Endothelial cell of umbilical vein (primary cell): ENCODE data around the gene SSBP3. TPM values are rescaled to one million over a fixed set of nuclear protein-coding genes. Genes with fewer than 3 reads are reported as not detected.

Source experiments
- BruUV-seq: library from RNA; stranded (reverse); fragments of 400-500 nt; replicated peaks from 2 replicates; lab custom pipeline; 2021; lab: Mats Ljungman, UMichigan
- CTCF ChIA-PET: fragments of 300-600, 350-600 bp; sonication (Branson Sonifier 250); formaldehyde crosslinking; loops from one replicate; lab custom pipeline; 2021; ENCODE audit warnings: antibody characterized with exemption, inconsistent platforms; lab: Charles Lee
- POLR2A ChIA-PET: fragments of 300-600, 350-600 bp; sonication (Branson Sonifier 250); formaldehyde crosslinking; loops from one replicate; lab custom pipeline; 2021; ENCODE audit warnings: antibody characterized with exemption, inconsistent platforms; lab: Charles Lee
- DNase-seq: peaks from one replicate; pipeline ENCODE4 v3.0.0-alpha.2; 2011; ENCODE audit warnings: low read depth, low spot score
- FAIRE-seq: peaks from 2 replicates; lab custom pipeline; 2011; peaks lifted over from hg19 to GRCh38; lab: Jason Lieb, UNC
- H2AFZ ChIP-seq: 2 replicates; pipeline ENCODE4 v1.6.0; 2012; ENCODE audit warnings: low read depth, low read length, control low read depth, inconsistent platforms
- H3K27ac ChIP-seq: 2 replicates; pipeline ENCODE4 v1.5.1; 2011; ENCODE audit warnings: low read depth, mild to moderate bottlenecking, control low read depth, low read length, moderate library complexity; ENCODE audit not compliant: insufficient read depth
- H3K27me3 ChIP-seq, 2 experiments: 2 replicates each; pipeline versions ENCODE4 v1.6.0 to v1.6.1; 2011; ENCODE audit warnings: low read length in 2 of 2, mixed read lengths in 1 of 2; ENCODE audit not compliant: control insufficient read depth in 2 of 2, insufficient read depth in 2 of 2
- H3K36me3 ChIP-seq, 2 experiments: 2 replicates in 1 of 2; 3 replicates in 1 of 2; pipeline ENCODE4 v1.5.1; 2011; ENCODE audit warnings: low read length in 2 of 2, mild to moderate bottlenecking in 1 of 2, moderate library complexity in 1 of 2; ENCODE audit not compliant: control insufficient read depth in 2 of 2, insufficient read depth in 2 of 2; ENCODE audit errors: extremely low read depth in 1 of 2
- H3K4me1 ChIP-seq: 3 replicates; pipeline ENCODE4 v1.5.1; 2011; ENCODE audit warnings: mild to moderate bottlenecking, low read length; ENCODE audit not compliant: control insufficient read depth, insufficient read depth; ENCODE audit errors: extremely low read depth
- H3K4me2 ChIP-seq: 2 replicates; pipeline ENCODE4 v1.6.1; 2011; ENCODE audit warnings: low read length, control low read depth, mixed read lengths; ENCODE audit not compliant: insufficient read depth
- H3K4me3 ChIP-seq, 3 experiments: fragments of 200-600 bp in 1 of 3; sonication (generic), shearing (Covaris generic) in 1 of 3; replicated peaks in 1 of 3; 2 replicates each; pipeline ENCODE4 v1.5.1; 2011 to 2016; ENCODE audit warnings: control low read depth in 3 of 3, low read length in 3 of 3, mild to moderate bottlenecking in 2 of 3, inconsistent platforms in 1 of 3, low read depth in 1 of 3, moderate library complexity in 1 of 3; ENCODE audit not compliant: insufficient read depth in 1 of 3
- H3K79me2 ChIP-seq: 2 replicates; pipeline ENCODE4 v1.6.0; 2012; ENCODE audit warnings: low read length, inconsistent platforms; ENCODE audit not compliant: control insufficient read depth, insufficient read depth
- H3K9ac ChIP-seq: replicated peaks from 2 replicates; pipeline ENCODE3; 2011; ENCODE audit warnings: low read length, control low read depth; ENCODE audit not compliant: insufficient read depth; ENCODE audit errors: extremely low read depth
- H3K9me1 ChIP-seq: replicated peaks from 3 replicates; pipeline ENCODE4 v1.6.0; 2011; ENCODE audit warnings: mild to moderate bottlenecking, low read length; ENCODE audit not compliant: control insufficient read depth, insufficient read depth; ENCODE audit errors: extremely low read depth
- H3K9me3 ChIP-seq: replicated peaks from 2 replicates; pipeline ENCODE4 v1.5.1; 2012; ENCODE audit warnings: low read length, inconsistent platforms; ENCODE audit not compliant: control insufficient read depth, insufficient read depth
- H4K20me1 ChIP-seq: replicated peaks from 2 replicates; pipeline ENCODE3; 2011; ENCODE audit warnings: mild to moderate bottlenecking, low read length; ENCODE audit not compliant: control insufficient read depth, insufficient read depth; ENCODE audit errors: extremely low read depth
- CTCF ChIP-seq, 2 donors: IDR thresholded peaks; 1 replicate in 1 of 2; 2 replicates in 1 of 2; pipeline ENCODE4 v1.5.1; 2011; ENCODE audit warnings: low read length in 2 of 2, mild to moderate bottlenecking in 2 of 2, moderate library complexity in 2 of 2, control low read depth in 1 of 2, inconsistent platforms in 1 of 2, low read depth in 1 of 2; ENCODE audit not compliant: insufficient read depth in 1 of 2; ENCODE audit errors: extremely low read depth in 1 of 2
- EZH2 ChIP-seq: IDR thresholded peaks from 2 replicates; pipeline ENCODE4 v1.6.1; 2012; ENCODE audit warnings: borderline replicate concordance, low read depth, mild to moderate bottlenecking, moderate library complexity, low read length, inconsistent platforms; ENCODE audit not compliant: severe bottlenecking
- FOS ChIP-seq: IDR thresholded peaks from 2 replicates; pipeline ENCODE4 v1.6.1; 2011; ENCODE audit warnings: mild to moderate bottlenecking, low read length, moderate library complexity, borderline replicate concordance; ENCODE audit not compliant: insufficient read depth
- GATA2 ChIP-seq: IDR thresholded peaks from 2 replicates; pipeline ENCODE4 v1.7.0; 2011; ENCODE audit warnings: low read depth, mild to moderate bottlenecking, moderate library complexity, mixed read lengths, low read length; ENCODE audit not compliant: insufficient read length, insufficient read depth
- JUN ChIP-seq: IDR thresholded peaks from 2 replicates; pipeline ENCODE4 v1.6.1; 2011; ENCODE audit warnings: borderline replicate concordance, low read depth; ENCODE audit not compliant: insufficient read length, insufficient read depth
- MAX ChIP-seq: IDR thresholded peaks from 2 replicates; pipeline ENCODE4 v1.6.1; 2011; ENCODE audit not compliant: insufficient read depth, insufficient read length
- MYC ChIP-seq: IDR thresholded peaks from one replicate; pipeline ENCODE4 v1.6.1; 2011; ENCODE audit warnings: mild to moderate bottlenecking, low read depth, low read length
- POLR2A ChIP-seq: IDR thresholded peaks from 2 replicates; pipeline ENCODE4 v1.6.1; 2012; ENCODE audit warnings: low read depth, mild to moderate bottlenecking, control low read depth, low read length
- POLR2AphosphoS5 ChIP-seq: IDR thresholded peaks from 2 replicates; pipeline ENCODE4 v1.6.1; 2012; ENCODE audit warnings: low read depth, mild to moderate bottlenecking, control low read depth, low read length, moderate library complexity; ENCODE audit not compliant: insufficient read depth
- dilution Hi-C: fragments of 300-500 bp; cut with MboI; formaldehyde crosslinking; loops from one replicate; pipeline ENCODE4 v1.15.0; 2019; ENCODE audit warnings: low sequenced_read_pairs; ENCODE audit not compliant: extremely low pct_ligation_motif_present
- intact Hi-C: fragments of 100-400 bp; cut with micrococcal nuclease; formaldehyde crosslinking; loops from one replicate; pipeline ENCODE4 v1.10.0; 2022
- polyA plus RNA-seq, 4 experiments: library from polyadenylated mRNA; depleted of rRNA in 3 of 4; stranded (reverse) in 3 of 4; unstranded in 1 of 4; fragments of >200 nt; gene quantifications; 2 replicates each; pipeline versions ENCODE4 v1.2.1 to v1.2.3, GENCODE V29; 2011 to 2012; ENCODE audit warnings: missing spikeins in 1 of 4
- total RNA-seq: library from RNA; stranded (reverse); gene quantifications from 2 replicates; pipeline ENCODE4 v1.2.3, GENCODE V29; 2021

SSBP3 gene
- total and polyA plus RNA-seq, 2 donors (not counting 3 experiments of a cell fraction or from before 2014, with no cell fraction given), result 44.9 to 59.4 TPM

- FAIRE-seq (no peak), DNase-seq (no peak)
- H3K36me3 ChIP-seq, result no peaks in the 10 kb centered on the region
- H3K4me1 ChIP-seq, result peaks cover 35% of the 10 kb centered on the region
- no peak overlapping the region for H3K4me3 ChIP-seq
- peaks cover 2% of the 10 kb centered on the region for H4K20me1 ChIP-seq
- H3K4me2 ChIP-seq, result no peak overlapping the region
- dilution Hi-C loops, result no loop called here
- H3K9me3 ChIP-seq, result no peaks in the 10 kb centered on the region
- CTCF ChIA-PET, result interaction anchor here (1.2 to 3.4 kb wide), 3 partner anchors 11 to 20 kb away, joined by 3 to 15 read pairs (median 4); no protein-coding TSS in a partner anchor
- intact Hi-C loops, result no loop called here
- TF ChIP-seq POLR2A, result no peak
- no peaks in the 10 kb centered on the region for H3K27me3 ChIP-seq
- no TSS peak for BruUV-seq
- no peak overlapping the region for H2AFZ ChIP-seq
- H3K79me2 ChIP-seq, result peaks cover 56% of the 10 kb centered on the region
- POLR2A ChIA-PET, result no interaction called here
- H3K27ac ChIP-seq, result no peak overlapping the region
- no peak overlapping the region for H3K9ac ChIP-seq
- no peaks in the 10 kb centered on the region for H3K9me1 ChIP-seq
These were observed 81.7 kb downstream of the SSBP3 start for GRCh38 chr1:54324251-54325140.

- Histone ChIP-seq H3K9me3 (no peaks in the 10 kb centered on the region), H3K4me1 (peaks cover 35% of the 10 kb centered on the region), H3K4me2 (no peak overlapping the region), H3K27ac (no peak overlapping the region), H3K36me3 (peaks cover 0 to 2% of the 10 kb centered on the region in 2 experiments), H3K27me3 (no peaks in the 10 kb centered on the region), H3K9me1 (no peaks in the 10 kb centered on the region), H2AFZ (no peak overlapping the region), H4K20me1 (peaks cover 2% of the 10 kb centered on the region), H3K9ac (no peak overlapping the region), H3K79me2 (peaks cover 54% of the 10 kb centered on the region), H3K4me3 (no peak overlapping the region)
- DNase-seq (no peak), FAIRE-seq (no peak)
- intact Hi-C loops, result no loop called here
- no peak for TF ChIP-seq FOS
- no peak for TF ChIP-seq POLR2A
- TF ChIP-seq MAX, result no peak
- TF ChIP-seq GATA2, result no peak
- TF ChIP-seq CTCF (IDR thresholded peaks at IDR 0.05; ENCODE audit: extremely low read depth in 1 of 2, insufficient read depth in 1 of 2, low read depth in 1 of 2, low read length in 2 of 2), result no peak
- no peak for TF ChIP-seq MYC
- TF ChIP-seq EZH2, result no peak
- no peak for TF ChIP-seq JUN
- TF ChIP-seq POLR2AphosphoS5, result no peak
- ChIA-PET POLR2A (interaction anchor here (1.0 kb wide), 1 partner anchor 12 kb away, joined by 4 read pairs; no protein-coding TSS in a partner anchor), CTCF (interaction anchor here (1.2 to 1.6 kb wide), 2 partner anchors 11 to 20 kb away, joined by 3 to 4 read pairs; no protein-coding TSS in a partner anchor)
- dilution Hi-C loops, result no loop called here
- no TSS peak for BruUV-seq
These were observed 82.3 kb downstream of the SSBP3 start for GRCh38 chr1:54323921-54324250.
